Sigmoid colon (tissue), 7 donors: Measurements from ENCODE around the gene ESRRA. TPM values are rescaled to one million over a fixed set of nuclear protein-coding genes. Genes with fewer than 3 reads are reported as not detected.
"Not testable (repeated sequence)": the region's sequence is repeated elsewhere in the genome, so short reads cannot be mapped to it uniquely, and the experiment has no call there.

Experiments used
- DNase-seq: peaks from one replicate; pipeline ENCODE4 v3.0.0-alpha.2; 2019
- H3K27ac ChIP-seq, 4 donors: fragments of 200-600 bp; sonication (generic); one replicate each; pipeline ENCODE4 v1.5.1; 2016 to 2019; ENCODE audit warnings: mild to moderate bottlenecking in 1 of 4
- H3K27me3 ChIP-seq, 3 donors: fragments of 200-600 bp; sonication (generic); one replicate each; pipeline ENCODE4 v1.5.1; 2019; ENCODE audit warnings: mild to moderate bottlenecking in 1 of 3
- H3K36me3 ChIP-seq, 4 donors: fragments of 200-600 bp; sonication (generic); one replicate each; pipeline ENCODE4 v1.5.1; 2016 to 2019
- H3K4me1 ChIP-seq, 4 donors: fragments of 200-600 bp; sonication (generic); one replicate each; pipeline ENCODE4 v1.5.1; 2017 to 2019
- H3K4me3 ChIP-seq, 4 donors: fragments of 200-600 bp; sonication (generic); one replicate each; pipeline ENCODE4 v1.5.1; 2017 to 2019; ENCODE audit warnings: mild to moderate bottlenecking in 2 of 4, moderate library complexity in 1 of 4
- H3K9me3 ChIP-seq, 4 donors: fragments of 200-600 bp in 3 of 4; sonication (generic) in 3 of 4; one replicate each; pipeline versions ENCODE4 v1.5.1 to v1.6.1; 2013 to 2019
- CTCF ChIP-seq, 4 experiments: fragments of 450-650 bp in 3 of 4; fragments of 200-600 bp in 1 of 4; IDR thresholded peaks; one replicate each; pipeline ENCODE4 v1.5.1; 2016 to 2019; ENCODE audit warnings: antibody characterized with exemption in 4 of 4, mild to moderate bottlenecking in 3 of 4, moderate library complexity in 2 of 4
- EP300 ChIP-seq, 4 donors: sonication (generic); formaldehyde crosslinking; IDR thresholded peaks; one replicate each; pipeline ENCODE4 v1.6.1; 2017; ENCODE audit warnings: antibody characterized with exemption in 4 of 4
- POLR2A ChIP-seq, 2 donors: fragments of 450-650 bp; IDR thresholded peaks; one replicate each; pipeline ENCODE4 v1.6.1; 2016; ENCODE audit warnings: antibody characterized with exemption in 2 of 2, mild to moderate bottlenecking in 2 of 2, moderate library complexity in 2 of 2
- POLR2AphosphoS5 ChIP-seq, 4 donors: sonication (generic); formaldehyde crosslinking; IDR thresholded peaks; one replicate each; pipeline ENCODE4 v1.6.1; 2017; ENCODE audit warnings: antibody characterized with exemption in 4 of 4
- WGBS, 2 donors: extraction: QIAGEN DNeasy Blood & Tissue Kit; methylation state at CpG; one replicate each; pipeline ENCODE4 v1.1.7; 2013; 5-methylcytosine and 5-hydroxymethylcytosine counted together
- intact Hi-C: fragments of 100-400 bp; cut with DNase I; formaldehyde crosslinking; loops from one replicate; pipeline ENCODE4 v1.15.1; 2023
- polyA plus RNA-seq, 3 donors: library from polyadenylated mRNA; stranded (reverse); fragments of 200-250 nt; gene quantifications; one replicate each; pipeline ENCODE4 v1.2.3, GENCODE V29; 2013
- total RNA-seq, 4 donors: library from RNA; depleted of rRNA; stranded (reverse); fragments of >200 nt; gene quantifications; one replicate each; pipeline ENCODE4 v1.1.0, GENCODE V29; 2016
- donor health status: healthy with polysubstance abuse.
- donor health status: Bipolar disorder and iron deficiency.
- donor health status: healthy.

The ESRRA gene
- total and polyA plus RNA-seq, 7 donors: 39.9 to 244 (median 48.7) TPM

GRCh38 chr11:64313491-64314145 lies 8.3 kb downstream of the ESRRA start:
- Histone ChIP-seq H3K4me3 (peak overlapping the region in 1 of 4 donors; percentile 7), H3K27me3 (no peaks in the 10 kb centered on the region), H3K27ac (peak overlapping the region; percentile 41 to 63 (median 50)), H3K4me1 (peaks cover 0 to 13% (median 11%) of the 10 kb centered on the region in 4 donors), H3K36me3 (peaks cover 10 to 27% (median 17%) of the 10 kb centered on the region in 4 donors), H3K9me3 (no peaks in the 10 kb centered on the region)
- TF ChIP-seq CTCF (IDR thresholded peaks at IDR 0.05): no peak
- no peak for TF ChIP-seq POLR2AphosphoS5 (IDR thresholded peaks at IDR 0.05)
- no peak for TF ChIP-seq EP300 (IDR thresholded peaks at IDR 0.05)
- no peak for TF ChIP-seq POLR2A (IDR thresholded peaks at IDR 0.05)
- 69 to 75% methylated on average over 18 of the region's 18 CpGs for WGBS, 2 donors
- intact Hi-C loops: no loop called here
- peak; percentile 88 for DNase-seq

- WGBS, 2 donors: 79 to 85% methylated on average over 19 of the region's 19 CpGs
- H3K4me3 ChIP-seq: peak overlapping the region in 1 of 4 donors; percentile 7
- peaks cover 10 to 27% (median 17%) of the 10 kb centered on the region in 4 donors for H3K36me3 ChIP-seq
- peak overlapping the region; percentile 41 to 63 (median 50) for H3K27ac ChIP-seq
- TF ChIP-seq CTCF (IDR thresholded peaks at IDR 0.05): no peak
- TF ChIP-seq POLR2A (IDR thresholded peaks at IDR 0.05): no peak
- no peak for TF ChIP-seq POLR2AphosphoS5 (IDR thresholded peaks at IDR 0.05)
- TF ChIP-seq EP300 (IDR thresholded peaks at IDR 0.05): no peak
- peaks cover 0 to 19% (median 18%) of the 10 kb centered on the region in 4 donors for H3K4me1 ChIP-seq
- no peaks in the 10 kb centered on the region for H3K9me3 ChIP-seq
- intact Hi-C loops: no loop called here
- no peak for DNase-seq
- H3K27me3 ChIP-seq: no peaks in the 10 kb centered on the region
Measured at GRCh38 chr11:64314146-64314804, 9.0 kb downstream of the ESRRA start.

- intact Hi-C loops: no loop called here
Measured at GRCh38 chr11:64314805-64315561, 9.7 kb downstream of the ESRRA start.

GRCh38 chr11:64315667-64316526 lies 10.6 kb downstream of the ESRRA start:
- peaks cover 0 to 24% (median 22%) of the 10 kb centered on the region in 4 donors for H3K4me1 ChIP-seq
- DNase-seq, H3K9me3 ChIP-seq, H3K27me3 ChIP-seq, intact Hi-C loops, H3K4me3 ChIP-seq: not testable (repeated sequence)
- H3K27ac ChIP-seq: peak overlapping the region; percentile 98 to 99 (median 98)
- 66 to 82% methylated on average over 25 of the region's 25 CpGs for WGBS, 2 donors
- peaks cover 10 to 31% (median 17%) of the 10 kb centered on the region in 4 donors for H3K36me3 ChIP-seq

More at GRCh38 chr11:64314805-64315561, 9.7 kb downstream of the ESRRA start:
- no peak for DNase-seq
- H3K4me3 ChIP-seq: no peak overlapping the region
- no peak for TF ChIP-seq CTCF (IDR thresholded peaks at IDR 0.05)
- no peak for TF ChIP-seq EP300 (IDR thresholded peaks at IDR 0.05)
- TF ChIP-seq POLR2AphosphoS5 (IDR thresholded peaks at IDR 0.05): no peak
- no peak for TF ChIP-seq POLR2A (IDR thresholded peaks at IDR 0.05)
- no peaks in the 10 kb centered on the region for H3K9me3 ChIP-seq
- peaks cover 10 to 27% (median 17%) of the 10 kb centered on the region in 4 donors for H3K36me3 ChIP-seq
- WGBS, 2 donors: 78 to 91% methylated on average over 24 of the region's 24 CpGs
- H3K27ac ChIP-seq: peak overlapping the region in 3 of 4 donors; percentile 41 to 63 (median 47)
- peaks cover 0 to 24% (median 22%) of the 10 kb centered on the region in 4 donors for H3K4me1 ChIP-seq
- H3K27me3 ChIP-seq: no peaks in the 10 kb centered on the region
